Esophagus (tissue), 2 donors: Measurements from ENCODE around the gene GPR18. TPM values are rescaled to one million over a fixed set of nuclear protein-coding genes. Genes with fewer than 3 reads are reported as not detected.

Experiments
- H3K27ac ChIP-seq, 2 donors: one replicate each; pipeline ENCODE4 v1.5.1; 2013; ENCODE audit warnings: low read depth in 2 of 2, mild to moderate bottlenecking in 2 of 2, inconsistent platforms in 1 of 2, low read length in 1 of 2, moderate library complexity in 1 of 2
- H3K27me3 ChIP-seq, 2 donors: one replicate each; pipeline ENCODE4 v1.6.1; 2013; ENCODE audit warnings: low read length in 2 of 2, control low read depth in 1 of 2, mild to moderate bottlenecking in 1 of 2; ENCODE audit not compliant: insufficient read depth in 2 of 2, control insufficient read depth in 1 of 2
- H3K36me3 ChIP-seq, 2 donors: one replicate each; pipeline ENCODE4 v1.6.1; 2013; ENCODE audit warnings: low read length in 1 of 2; ENCODE audit not compliant: control insufficient read depth in 2 of 2, insufficient read depth in 2 of 2
- H3K4me1 ChIP-seq, 2 donors: one replicate each; pipeline ENCODE4 v1.6.1; 2013; ENCODE audit warnings: low read length in 1 of 2; ENCODE audit not compliant: control insufficient read depth in 2 of 2, insufficient read depth in 2 of 2
- H3K4me3 ChIP-seq, 2 donors: one replicate each; pipeline ENCODE4 v1.5.1; 2013; ENCODE audit warnings: low read length in 2 of 2, mild to moderate bottlenecking in 2 of 2, low read depth in 1 of 2, moderate library complexity in 1 of 2
- H3K9me3 ChIP-seq, 2 donors: one replicate each; pipeline ENCODE4 v1.6.1; 2013; ENCODE audit warnings: mild to moderate bottlenecking in 2 of 2, low read depth in 1 of 2, low read length in 1 of 2, moderate library complexity in 1 of 2; ENCODE audit not compliant: control insufficient read depth in 2 of 2, insufficient read depth in 1 of 2
- WGBS, 2 donors: extraction: QIAGEN DNeasy Blood & Tissue Kit; methylation state at CpG; one replicate each; pipeline ENCODE4 v1.1.7; 2013; 5-methylcytosine and 5-hydroxymethylcytosine counted together
- polyA plus RNA-seq, 2 donors: library from polyadenylated mRNA; stranded (reverse); fragments of 200-250 nt; gene quantifications; one replicate each; pipeline ENCODE4 v1.2.3, GENCODE V29; 2013
- donor health status: healthy with polysubstance abuse.
- donor health status: Bipolar disorder and iron deficiency.

GPR18 gene
- polyA plus RNA-seq, 2 donors: 0.12 to 0.24 TPM

- no peaks in the 10 kb centered on the region for H3K27me3 ChIP-seq
- peak overlapping the region in 1 of 2 donors; percentile 82 for H3K27ac ChIP-seq
- WGBS, 2 donors: 77 to 84% methylated on average over 3 of the region's 3 CpGs
- H3K9me3 ChIP-seq: no peaks in the 10 kb centered on the region
- H3K36me3 ChIP-seq: peaks cover 3 to 5% of the 10 kb centered on the region in 2 donors
- no peak overlapping the region for H3K4me3 ChIP-seq
- peaks cover 8 to 10% of the 10 kb centered on the region in 2 donors for H3K4me1 ChIP-seq
These were observed 50.0 kb downstream of the GPR18 start for GRCh38 chr13:99208185-99208584.

DNA sequence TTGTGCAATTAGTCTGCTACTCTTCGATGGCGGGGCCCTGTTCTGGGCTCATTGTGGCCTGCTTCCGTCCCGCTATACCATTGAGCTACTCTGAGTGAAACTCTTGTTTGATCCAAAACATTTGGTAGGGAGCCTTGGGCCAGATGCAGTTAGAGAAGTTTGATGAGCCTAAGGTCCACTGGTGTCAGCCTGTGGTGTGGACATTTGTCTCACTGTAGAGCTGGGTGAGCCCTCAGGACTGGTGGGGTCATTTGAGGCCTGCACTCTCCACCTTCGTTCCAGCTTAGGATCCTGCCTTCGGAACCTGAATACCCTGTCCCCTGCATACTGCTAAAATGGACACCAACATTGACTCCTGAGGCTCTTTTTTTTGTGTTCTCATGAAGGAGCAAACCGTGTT, 50.7 kb downstream of the GPR18 start:
- Histone ChIP-seq H3K27ac (peak overlapping the region in 1 of 2 donors; percentile 53), H3K4me3 (no peak overlapping the region), H3K9me3 (no peaks in the 10 kb centered on the region), H3K36me3 (peaks cover 3 to 5% of the 10 kb centered on the region in 2 donors), H3K4me1 (peaks cover 10 to 12% of the 10 kb centered on the region in 2 donors), H3K27me3 (no peaks in the 10 kb centered on the region)
- 94% methylated on average over 7 of the region's 7 CpGs for WGBS, 2 donors

- no peak overlapping the region for H3K4me3 ChIP-seq
- 92 to 94% methylated on average over 5 of the region's 5 CpGs for WGBS, 2 donors
- H3K4me1 ChIP-seq: peaks cover 10 to 12% of the 10 kb centered on the region in 2 donors
- no peak overlapping the region for H3K27ac ChIP-seq
- H3K36me3 ChIP-seq: peaks cover 3 to 5% of the 10 kb centered on the region in 2 donors
- no peaks in the 10 kb centered on the region for H3K9me3 ChIP-seq
- no peaks in the 10 kb centered on the region for H3K27me3 ChIP-seq
These were observed 51.3 kb downstream of the GPR18 start for GRCh38 chr13:99206873-99207272.

GRCh38 chr13:99206226-99206625, 52.0 kb downstream of the GPR18 start:
- H3K4me3 ChIP-seq: no peak overlapping the region
- no peaks in the 10 kb centered on the region for H3K27me3 ChIP-seq
- H3K4me1 ChIP-seq: peaks cover 8 to 12% of the 10 kb centered on the region in 2 donors
- H3K27ac ChIP-seq: no peak overlapping the region
- peaks cover 3% of the 10 kb centered on the region in 2 donors for H3K36me3 ChIP-seq
- 97 to 99% methylated on average over 8 of the region's 8 CpGs for WGBS, 2 donors
- no peaks in the 10 kb centered on the region for H3K9me3 ChIP-seq

DNA sequence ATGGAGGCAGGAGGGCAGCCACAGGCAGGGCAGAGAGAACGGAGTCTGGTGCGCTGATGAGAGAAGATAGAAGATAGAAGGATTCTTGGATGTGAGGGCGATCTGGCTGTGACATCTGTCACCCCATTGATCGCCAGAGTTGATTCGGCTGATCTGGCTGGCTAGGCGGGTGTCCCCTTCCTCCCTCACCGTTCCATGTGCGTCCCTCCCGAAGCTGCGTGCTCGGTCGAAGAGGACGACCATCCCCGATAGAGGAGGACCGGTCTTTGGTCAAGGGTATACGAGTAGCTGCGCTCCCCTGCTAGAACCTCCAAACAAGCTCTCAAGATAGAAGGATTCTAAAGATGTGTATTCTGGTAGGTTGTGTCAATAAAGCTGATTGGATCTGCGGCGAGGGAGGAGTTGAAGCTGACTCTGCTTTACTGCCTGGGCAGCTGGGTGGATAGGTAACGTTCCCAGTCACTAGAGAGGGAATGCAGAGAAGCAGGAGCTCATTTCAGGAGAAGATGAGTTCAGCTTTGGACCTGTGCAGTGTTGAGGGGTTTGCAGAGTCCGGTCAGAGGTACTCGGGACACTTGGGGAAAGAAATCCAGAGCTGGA, 52.5 kb downstream of the GPR18 start:
- no peaks in the 10 kb centered on the region for H3K27me3 ChIP-seq
- H3K27ac ChIP-seq: peak overlapping the region in 1 of 2 donors; percentile 19
- H3K4me1 ChIP-seq: peaks cover 8 to 12% of the 10 kb centered on the region in 2 donors
- H3K36me3 ChIP-seq: peaks cover 3% of the 10 kb centered on the region in 2 donors
- 90 to 95% methylated on average over 22 of the region's 22 CpGs for whole genome bisulfite sequencing, 2 donors
- no peak overlapping the region for H3K4me3 ChIP-seq
- H3K9me3 ChIP-seq: no peaks in the 10 kb centered on the region

Other genes with a start within 250 kb of the GPR18 start
- gene UBAC2, start 57.5 kb downstream of the GPR18 start, polyA plus RNA-seq: 10 to 100 TPM; 63.0 to 70.1 TPM
- 1 to 10 TPM; 1.5 to 2.2 TPM for gene GPR183, start 49.0 kb upstream of the GPR18 start, polyA plus RNA-seq
- gene TM9SF2, start 243.1 kb upstream of the GPR18 start, polyA plus RNA-seq: 10 to 100 TPM; 26.3 to 48.0 TPM